Measurements from ENCODE around the gene PBX3. TPM values are rescaled to one million over a fixed set of nuclear protein-coding genes. Genes with fewer than 3 reads are reported as not detected.

The PBX3 gene
- polyA plus RNA-seq, 1 donor (not counting 4 experiments of a cell fraction or from before 2014, with no cell fraction given): 26.3 TPM

- H2AFZ ChIP-seq (ENCODE audit: control insufficient read depth, low read length): peak overlapping the region; percentile 78
- H3K4me1 ChIP-seq (ENCODE audit: control insufficient read depth, extremely low read depth, insufficient read depth, low read length): peaks cover 27% of the 10 kb centered on the region
- H3K36me3 ChIP-seq (ENCODE audit: control insufficient read depth in 2 of 2, extremely low read depth in 1 of 2, insufficient read depth in 2 of 2, low read length in 2 of 2): no peaks in the 10 kb centered on the region
- FAIRE-seq: no peak
- no peaks in the 10 kb centered on the region for H4K20me1 ChIP-seq (ENCODE audit: control insufficient read depth, extremely low read depth, insufficient read depth, low read length)
- no peak for TF ChIP-seq EZH2 (IDR thresholded peaks at IDR 0.05; ENCODE audit: low read length)
- TF ChIP-seq, protein P1, sequence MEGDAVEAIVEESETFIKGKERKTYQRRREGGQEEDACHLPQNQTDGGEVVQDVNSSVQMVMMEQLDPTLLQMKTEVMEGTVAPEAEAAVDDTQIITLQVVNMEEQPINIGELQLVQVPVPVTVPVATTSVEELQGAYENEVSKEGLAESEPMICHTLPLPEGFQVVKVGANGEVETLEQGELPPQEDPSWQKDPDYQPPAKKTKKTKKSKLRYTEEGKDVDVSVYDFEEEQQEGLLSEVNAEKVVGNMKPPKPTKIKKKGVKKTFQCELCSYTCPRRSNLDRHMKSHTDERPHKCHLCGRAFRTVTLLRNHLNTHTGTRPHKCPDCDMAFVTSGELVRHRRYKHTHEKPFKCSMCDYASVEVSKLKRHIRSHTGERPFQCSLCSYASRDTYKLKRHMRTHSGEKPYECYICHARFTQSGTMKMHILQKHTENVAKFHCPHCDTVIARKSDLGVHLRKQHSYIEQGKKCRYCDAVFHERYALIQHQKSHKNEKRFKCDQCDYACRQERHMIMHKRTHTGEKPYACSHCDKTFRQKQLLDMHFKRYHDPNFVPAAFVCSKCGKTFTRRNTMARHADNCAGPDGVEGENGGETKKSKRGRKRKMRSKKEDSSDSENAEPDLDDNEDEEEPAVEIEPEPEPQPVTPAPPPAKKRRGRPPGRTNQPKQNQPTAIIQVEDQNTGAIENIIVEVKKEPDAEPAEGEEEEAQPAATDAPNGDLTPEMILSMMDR (optimal IDR thresholded peaks at IDR 0.05 in 1 of 3, IDR thresholded peaks at IDR 0.05 in 1 of 3, conservative IDR thresholded peaks at IDR 0.05 in 1 of 3; ENCODE audit: extremely low read depth in 1 of 3, insufficient read depth in 2 of 3, low read length in 3 of 3): no peak
- H3K79me2 ChIP-seq (ENCODE audit: control insufficient read depth, insufficient read depth, low read length): peaks cover 18% of the 10 kb centered on the region
- peak overlapping the region; percentile 79 for H3K27ac ChIP-seq (ENCODE audit: control insufficient read depth, insufficient read depth, low read length)
- H3K4me2 ChIP-seq (ENCODE audit: control insufficient read depth, extremely low read depth, insufficient read depth, low read depth, low read length): peak overlapping the region; percentile 100
- dilution Hi-C loops (cut with MboI; ENCODE audit: extremely low pct_ligation_motif_present, low sequenced_read_pairs): no loop called here
- H3K9me3 ChIP-seq (ENCODE audit: control insufficient read depth, low read depth, low read length): no peaks in the 10 kb centered on the region
- no peaks in the 10 kb centered on the region for H3K9me1 ChIP-seq (ENCODE audit: control insufficient read depth, extremely low read depth, insufficient read depth, low read length)
- no peaks in the 10 kb centered on the region for H3K27me3 ChIP-seq (ENCODE audit: control insufficient read depth, extremely low read depth, insufficient read depth, low read length)
- peak overlapping the region; percentile 81 for H3K9ac ChIP-seq (ENCODE audit: control insufficient read depth, extremely low read depth, insufficient read depth, low read length)
- no peak for DNase-seq (ENCODE audit: low read depth, low spot score)
- H3K4me3 ChIP-seq (ENCODE audit: control insufficient read depth in 2 of 3, extremely low read depth in 1 of 3, insufficient read depth in 2 of 3, low read depth in 1 of 3, low read length in 3 of 3): peak overlapping the region; percentile 22 to 92 (median 78)
Observed at GRCh38 chr9:125889112-125889475, 141.9 kb downstream of the PBX3 start.

GRCh38 chr9:125889476-125890419, 142.6 kb downstream of the PBX3 start:
- peak overlapping the region; percentile 81 for H3K9ac ChIP-seq (ENCODE audit: control insufficient read depth, extremely low read depth, insufficient read depth, low read length)
- H3K27me3 ChIP-seq (ENCODE audit: control insufficient read depth, extremely low read depth, insufficient read depth, low read length): no peaks in the 10 kb centered on the region
- H3K4me2 ChIP-seq (ENCODE audit: control insufficient read depth, extremely low read depth, insufficient read depth, low read depth, low read length): peak overlapping the region; percentile 100
- peak overlapping the region; percentile 79 for H3K27ac ChIP-seq (ENCODE audit: control insufficient read depth, insufficient read depth, low read length)
- H3K36me3 ChIP-seq (ENCODE audit: control insufficient read depth in 2 of 2, extremely low read depth in 1 of 2, insufficient read depth in 2 of 2, low read length in 2 of 2): no peaks in the 10 kb centered on the region
- H3K4me3 ChIP-seq (ENCODE audit: control insufficient read depth in 2 of 3, extremely low read depth in 1 of 3, insufficient read depth in 2 of 3, low read depth in 1 of 3, low read length in 3 of 3): peak overlapping the region; percentile 32 to 92 (median 78)
- dilution Hi-C loops (cut with MboI; ENCODE audit: extremely low pct_ligation_motif_present, low sequenced_read_pairs): no loop called here
- peak; percentile 5 for FAIRE-seq
- H2AFZ ChIP-seq (ENCODE audit: control insufficient read depth, low read length): peak overlapping the region; percentile 79
- TF ChIP-seq EZH2 (IDR thresholded peaks at IDR 0.05; ENCODE audit: low read length): no peak
- TF ChIP-seq, protein P1 (optimal IDR thresholded peaks at IDR 0.05 in 1 of 3, IDR thresholded peaks at IDR 0.05 in 1 of 3, conservative IDR thresholded peaks at IDR 0.05 in 1 of 3; ENCODE audit: extremely low read depth in 1 of 3, insufficient read depth in 2 of 3, low read length in 3 of 3): no peak
- peaks cover 22% of the 10 kb centered on the region for H3K4me1 ChIP-seq (ENCODE audit: control insufficient read depth, extremely low read depth, insufficient read depth, low read length)
- no peaks in the 10 kb centered on the region for H3K9me3 ChIP-seq (ENCODE audit: control insufficient read depth, low read depth, low read length)
- DNase-seq (ENCODE audit: low read depth, low spot score): no peak
- no peaks in the 10 kb centered on the region for H3K9me1 ChIP-seq (ENCODE audit: control insufficient read depth, extremely low read depth, insufficient read depth, low read length)
- H4K20me1 ChIP-seq (ENCODE audit: control insufficient read depth, extremely low read depth, insufficient read depth, low read length): no peaks in the 10 kb centered on the region
- peaks cover 23% of the 10 kb centered on the region for H3K79me2 ChIP-seq (ENCODE audit: control insufficient read depth, insufficient read depth, low read length)
